ENCODE results near the gene CSNK1G1.

The CSNK1G1 gene

DNA sequence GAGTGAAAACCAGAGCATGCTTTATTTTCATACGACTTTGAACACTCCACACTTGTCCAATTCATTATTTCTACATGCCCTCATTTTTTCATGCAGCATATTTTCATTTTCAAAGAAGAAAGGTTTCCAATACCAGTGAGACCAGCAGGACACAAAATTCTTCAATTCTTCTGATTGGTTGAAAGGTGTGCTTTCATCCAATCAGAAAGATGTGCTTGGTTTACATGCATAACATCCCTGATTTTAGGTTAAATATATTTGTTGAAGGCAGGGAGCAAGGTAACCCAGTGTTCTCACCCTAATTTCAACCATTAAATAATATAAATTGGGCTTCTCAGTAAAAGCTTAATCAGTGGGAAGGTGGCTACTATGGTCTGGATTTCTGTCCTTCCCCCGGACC, 145.6 kb downstream of the CSNK1G1 start:
- Histone ChIP-seq H3K36me3 (peaks cover 5% of the 10 kb centered on the region; the same call in 1 of the 2 replicates), H3K9me3 (no peaks in the 10 kb centered on the region), H3K4me3 (ENCODE audit: low read depth, low read length) (no peak overlapping the region), H3K4me1 (peaks cover 9% of the 10 kb centered on the region), H3K27me3 (no peaks in the 10 kb centered on the region)
- no peak for DNase-seq
- no peak for TF ChIP-seq CTCF (IDR thresholded peaks at IDR 0.05; ENCODE audit: low read depth, low read length)

DNA sequence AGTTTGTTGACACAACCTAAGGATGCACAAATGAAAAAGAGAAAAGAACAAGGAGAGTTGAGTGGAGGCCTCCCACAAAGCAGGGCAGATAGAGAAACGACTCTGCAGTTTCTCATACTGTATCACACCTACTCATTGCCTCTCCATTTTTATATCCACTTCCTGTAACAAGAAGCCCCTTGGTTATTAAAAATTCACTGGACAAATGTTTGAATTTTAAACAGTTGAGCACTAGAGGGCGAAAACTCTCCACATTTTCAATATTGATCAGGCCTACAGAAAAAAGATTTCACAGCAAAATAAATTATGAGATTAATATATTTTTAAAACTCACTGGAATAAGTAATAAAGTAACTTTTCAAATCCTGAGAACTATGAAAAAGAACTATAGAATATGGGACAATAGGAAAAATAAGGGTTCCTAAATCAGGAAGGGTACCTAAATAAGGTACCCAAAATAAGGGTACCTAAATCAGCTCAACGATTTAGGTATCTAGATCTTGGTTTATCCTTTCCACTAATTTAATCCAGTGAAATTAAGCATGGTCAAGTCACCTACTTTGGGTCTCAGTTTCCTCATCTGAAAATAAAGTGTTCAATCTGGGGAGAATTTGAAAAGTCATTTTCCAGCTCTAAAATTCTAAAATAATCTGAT, 146.2 kb downstream of the CSNK1G1 start:
- H3K36me3 ChIP-seq: peaks cover 5% of the 10 kb centered on the region; the same call in 1 of the 2 replicates
- no peaks in the 10 kb centered on the region for H3K27me3 ChIP-seq
- DNase-seq: no peak
- no peak overlapping the region for H3K4me3 ChIP-seq (ENCODE audit: low read depth, low read length)
- no peaks in the 10 kb centered on the region for H3K9me3 ChIP-seq
- H3K4me1 ChIP-seq: peaks cover 11% of the 10 kb centered on the region
- peak; percentile 55 for TF ChIP-seq CTCF (IDR thresholded peaks at IDR 0.05; ENCODE audit: low read depth, low read length)

DNA sequence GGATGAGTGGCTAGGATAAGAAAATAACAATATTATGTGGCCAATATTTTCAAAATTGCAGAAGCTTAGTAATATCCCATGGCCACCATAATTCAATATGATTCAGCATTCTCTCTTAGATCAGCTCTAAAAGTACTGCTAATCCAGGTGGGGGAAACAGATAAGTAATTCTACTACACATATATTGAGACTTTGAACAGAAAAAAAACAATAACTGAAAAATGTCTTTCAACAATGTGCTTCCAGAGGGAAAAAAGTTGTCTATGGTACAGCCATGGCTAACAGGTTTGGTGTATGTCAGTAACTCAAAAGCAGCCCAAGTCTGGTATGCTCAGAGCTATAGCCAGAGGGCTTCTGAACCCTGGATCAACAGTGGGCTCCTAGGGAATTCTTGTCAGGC, 150.8 kb downstream of the CSNK1G1 start:
- H3K4me3 ChIP-seq (ENCODE audit: low read depth, low read length): no peak overlapping the region
- no peak for TF ChIP-seq CTCF (IDR thresholded peaks at IDR 0.05; ENCODE audit: low read depth, low read length)
- DNase-seq: no peak
- H3K9me3 ChIP-seq: no peaks in the 10 kb centered on the region
- peaks cover 10% of the 10 kb centered on the region for H3K36me3 ChIP-seq
- H3K27me3 ChIP-seq: no peaks in the 10 kb centered on the region
- peaks cover 11% of the 10 kb centered on the region for H3K4me1 ChIP-seq

DNA sequence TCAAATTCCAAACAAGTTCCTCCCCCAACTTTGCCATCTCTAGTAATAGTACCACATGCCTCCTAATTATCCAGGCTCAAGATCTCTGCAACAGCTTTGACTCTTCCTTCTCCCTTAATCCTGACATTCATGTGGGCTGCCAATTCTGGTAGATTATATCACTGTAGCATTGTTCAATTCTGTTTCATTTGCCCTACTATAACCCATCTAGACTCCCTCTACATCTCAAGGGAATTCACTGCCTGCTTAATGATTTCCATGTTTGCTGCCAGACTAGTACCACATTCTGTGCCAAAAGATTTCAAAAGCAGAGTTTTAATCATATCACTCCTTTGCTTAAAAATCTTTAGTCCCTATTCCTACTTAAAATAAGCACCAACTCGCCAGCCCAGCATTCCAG, 158.5 kb downstream of the CSNK1G1 start:
- Histone ChIP-seq H3K9me3 (no peaks in the 10 kb centered on the region), H3K4me1 (peaks cover 21% of the 10 kb centered on the region), H3K27me3 (no peaks in the 10 kb centered on the region), H3K4me3 (ENCODE audit: low read depth, low read length) (peak overlapping the region; percentile 10; the same call in 1 of the 2 replicates), H3K36me3 (peaks cover 7% of the 10 kb centered on the region; the same call in 1 of the 2 replicates)
- TF ChIP-seq CTCF (IDR thresholded peaks at IDR 0.05; ENCODE audit: low read depth, low read length): no peak
- peak; percentile 20 for DNase-seq

DNA sequence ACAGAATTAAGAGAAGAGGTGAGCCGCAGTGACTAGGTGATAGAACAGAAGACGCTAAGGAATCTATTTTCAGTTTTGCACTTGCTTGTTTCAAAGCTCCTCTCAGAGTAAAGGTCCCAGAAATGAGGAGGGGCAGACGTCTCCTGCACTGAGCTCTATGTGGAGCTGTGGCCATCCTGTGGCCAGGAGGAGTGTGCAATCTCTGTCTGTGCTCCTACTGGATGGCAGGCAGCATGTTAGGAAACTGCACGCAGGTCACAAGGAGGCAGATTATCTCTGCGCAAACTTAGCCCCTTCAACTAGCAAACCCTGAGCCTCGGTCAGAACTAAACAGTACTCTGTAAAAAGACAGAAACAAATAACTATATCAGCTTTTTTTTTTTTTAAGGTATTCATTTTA, 162.0 kb downstream of the CSNK1G1 start:
- no peaks in the 10 kb centered on the region for H3K36me3 ChIP-seq
- H3K4me1 ChIP-seq: peaks cover 21% of the 10 kb centered on the region
- H3K4me3 ChIP-seq (ENCODE audit: low read depth, low read length): no peak overlapping the region
- peak; percentile 39; the same call in 1 of the 2 replicates for TF ChIP-seq CTCF (IDR thresholded peaks at IDR 0.05; ENCODE audit: low read depth, low read length)
- H3K9me3 ChIP-seq: no peaks in the 10 kb centered on the region
- peak; percentile 19 for DNase-seq
- H3K27me3 ChIP-seq: no peaks in the 10 kb centered on the region

- H3K36me3 ChIP-seq: no peaks in the 10 kb centered on the region; the same call in 1 of the 2 replicates
- DNase-seq: no peak
- H3K4me3 ChIP-seq (ENCODE audit: low read depth, low read length): no peak overlapping the region
- TF ChIP-seq CTCF (IDR thresholded peaks at IDR 0.05; ENCODE audit: low read depth, low read length): no peak
- H3K4me1 ChIP-seq: peaks cover 12% of the 10 kb centered on the region
- no peaks in the 10 kb centered on the region for H3K27me3 ChIP-seq
- no peaks in the 10 kb centered on the region for H3K9me3 ChIP-seq
Measured at GRCh38 chr15:64191971-64192830, 163.8 kb downstream of the CSNK1G1 start.

Measured in BE2C (cell line).